Measurements from ENCODE around the gene RABGEF1. TPM values are rescaled to one million over a fixed set of nuclear protein-coding genes. Genes with fewer than 3 reads are reported as not detected.
"Not testable (repeated sequence)": the region's sequence is repeated elsewhere in the genome, so short reads cannot be mapped to it uniquely, and the experiment has no call there.

The RABGEF1 gene
- total and polyA plus RNA-seq, 2 experiments from 2014 or later, result 18.8 to 22.7 TPM

- no peak for TF ChIP-seq CTCF (IDR thresholded peaks at IDR 0.05; ENCODE audit: low read depth, low read length)
- peak in 1 of 2 donors; percentile 62 for DNase-seq (ENCODE audit: low read depth in 1 of 2, low spot score in 1 of 2)
- Histone ChIP-seq H3K4me3 (no peak overlapping the region), H3K27me3 (no peaks in the 10 kb centered on the region), H3K36me3 (no peaks in the 10 kb centered on the region), H3K9me3 (ENCODE audit: low read depth) (no peaks in the 10 kb centered on the region), H3K4me1 (ENCODE audit: low read depth) (no peaks in the 10 kb centered on the region), H3K27ac (no peak overlapping the region)
Observed at GRCh38 chr7:66697449-66698438, 42.8 kb upstream of the RABGEF1 start.

GRCh38 chr7:66698652-66699205 is 41.8 kb upstream of the RABGEF1 start:
- Histone ChIP-seq H3K4me1 (ENCODE audit: low read depth) (no peaks in the 10 kb centered on the region), H3K27me3 (no peaks in the 10 kb centered on the region), H3K27ac (no peak overlapping the region), H3K4me3 (no peak overlapping the region), H3K9me3 (ENCODE audit: low read depth) (no peaks in the 10 kb centered on the region), H3K36me3 (no peaks in the 10 kb centered on the region)
- TF ChIP-seq CTCF (IDR thresholded peaks at IDR 0.05; ENCODE audit: low read depth, low read length), result no peak
- DNase-seq (ENCODE audit: low read depth in 1 of 2, low spot score in 1 of 2), result no peak

- no peaks in the 10 kb centered on the region for H3K36me3 ChIP-seq
- no peak for TF ChIP-seq CTCF (IDR thresholded peaks at IDR 0.05; ENCODE audit: low read depth, low read length)
- peak in 1 of 2 donors; percentile 72 for DNase-seq (ENCODE audit: low read depth in 1 of 2, low spot score in 1 of 2)
- H3K4me3 ChIP-seq, result no peak overlapping the region
- H3K27me3 ChIP-seq, result no peaks in the 10 kb centered on the region
- H3K9me3 ChIP-seq (ENCODE audit: low read depth), result no peaks in the 10 kb centered on the region
- H3K27ac ChIP-seq, result no peak overlapping the region
- no peaks in the 10 kb centered on the region for H3K4me1 ChIP-seq (ENCODE audit: low read depth)
Observed at GRCh38 chr7:66699998-66700397, 40.5 kb upstream of the RABGEF1 start.

- no peaks in the 10 kb centered on the region for H3K27me3 ChIP-seq
- no peak overlapping the region for H3K27ac ChIP-seq
- DNase-seq (ENCODE audit: low read depth in 1 of 2, low spot score in 1 of 2), result no peak
- no peak overlapping the region for H3K4me3 ChIP-seq
- TF ChIP-seq CTCF (IDR thresholded peaks at IDR 0.05; ENCODE audit: low read depth, low read length), result no peak
- H3K4me1 ChIP-seq (ENCODE audit: low read depth), result no peaks in the 10 kb centered on the region
- no peaks in the 10 kb centered on the region for H3K9me3 ChIP-seq (ENCODE audit: low read depth)
- no peaks in the 10 kb centered on the region for H3K36me3 ChIP-seq
Observed at GRCh38 chr7:66700633-66701131, 39.9 kb upstream of the RABGEF1 start.

GRCh38 chr7:66707825-66708224 is 32.7 kb upstream of the RABGEF1 start:
- no peaks in the 10 kb centered on the region for H3K4me1 ChIP-seq (ENCODE audit: low read depth)
- H3K9me3 ChIP-seq (ENCODE audit: low read depth), result no peaks in the 10 kb centered on the region
- DNase-seq (ENCODE audit: low read depth in 1 of 2, low spot score in 1 of 2), result no peak
- peaks cover 3% of the 10 kb centered on the region for H3K36me3 ChIP-seq
- no peak overlapping the region for H3K27ac ChIP-seq
- TF ChIP-seq CTCF (IDR thresholded peaks at IDR 0.05; ENCODE audit: low read depth, low read length), result no peak
- H3K4me3 ChIP-seq, result no peak overlapping the region
- no peaks in the 10 kb centered on the region for H3K27me3 ChIP-seq

GRCh38 chr7:66710752-66711151 is 29.8 kb upstream of the RABGEF1 start:
- not testable (repeated sequence) for H3K36me3 ChIP-seq; H3K4me1 ChIP-seq (ENCODE audit: low read depth); H3K9me3 ChIP-seq (ENCODE audit: low read depth); H3K27ac ChIP-seq; H3K27me3 ChIP-seq; DNase-seq (ENCODE audit: low read depth in 1 of 2, low spot score in 1 of 2); H3K4me3 ChIP-seq
